G401 (cell line): ENCODE results near the gene CDON. TPM values are rescaled to one million over a fixed set of nuclear protein-coding genes. Genes with fewer than 3 reads are reported as not detected.
"Not testable (repeated sequence)": the region's sequence is repeated elsewhere in the genome, so short reads cannot be mapped to it uniquely, and the experiment has no call there.

Experiments used
- DNase-seq: peaks from one replicate; pipeline ENCODE4 v3.0.0-alpha.2; 2015; ENCODE audit warnings: low spot score
- in situ Hi-C: cut with HindIII; loops from 2 replicates; pipeline ENCODE4 v1.10.0; 2016; ENCODE audit warnings: low sequenced_read_pairs, mixed read lengths
- total RNA-seq: library from RNA; depleted of rRNA; stranded (reverse); fragments of >200 nt; shearing (Covaris generic); gene quantifications from 2 replicates; pipeline ENCODE4 v1.2.3, GENCODE V29; 2014; rRNA removed

CDON gene
- total RNA-seq, 1 experiment from 2014 or later = 12.7 TPM

- DNase-seq = no peak
- in situ Hi-C loops = no loop called here
Observed at GRCh38 chr11:125918140-125918840, 144.4 kb downstream of the CDON start.

- no peak for DNase-seq
- in situ Hi-C loops = no loop called here
Observed at GRCh38 chr11:125916683-125917347, 145.9 kb downstream of the CDON start.

GRCh38 chr11:125914601-125915000 lies 148.1 kb downstream of the CDON start:
- in situ Hi-C loops, DNase-seq: not testable (repeated sequence)

- DNase-seq = peak; percentile 20
- in situ Hi-C loops = no loop called here
Observed at GRCh38 chr11:125910226-125910849, 152.3 kb downstream of the CDON start.

Other genes with a start within 250 kb of the CDON start
- not detected in 2 replicates for gene PATE4, start 229.6 kb downstream of the CDON start, total RNA-seq
- 1.4 and 4.3 TPM in 2 replicates for gene HYLS1, start 175.2 kb downstream of the CDON start, total RNA-seq
- 12.1 and 16.3 TPM in 2 replicates for gene PUS3, start 159.7 kb downstream of the CDON start, total RNA-seq
- gene DDX25, start 158.4 kb downstream of the CDON start, total RNA-seq = 0.18 TPM in 1 of 2 replicates, not detected in the other
- not detected in 2 replicates for gene VSIG10L2, start 116.8 kb downstream of the CDON start, total RNA-seq
- 33.1 and 45.4 TPM in 2 replicates for gene RPUSD4, start 148.8 kb upstream of the CDON start, total RNA-seq
- 33.4 and 64.3 TPM in 2 replicates for gene FAM118B, start 148.9 kb upstream of the CDON start, total RNA-seq
- gene SRPRA, start 206.0 kb upstream of the CDON start, total RNA-seq = 56.0 and 64.6 TPM in 2 replicates
- 54.0 and 73.2 TPM in 2 replicates for gene FOXRED1, start 206.3 kb upstream of the CDON start, total RNA-seq
- gene TIRAP, start 220.2 kb upstream of the CDON start, total RNA-seq = 5.6 and 8.1 TPM in 2 replicates
- 25.0 and 48.3 TPM in 2 replicates for gene DCPS, start 241.2 kb upstream of the CDON start, total RNA-seq